CD14-positive monocyte (primary cell): ENCODE measurements around the gene DNAJA2. TPM values are rescaled to one million over a fixed set of nuclear protein-coding genes. Genes with fewer than 3 reads are reported as not detected.

ENCODE experiments used
- DNase-seq, 3 donors: peaks; one replicate each; pipeline ENCODE4 v3.0.0-alpha.2; 2011 to 2022
- H2AFZ ChIP-seq: 2 replicates; pipeline ENCODE4 v1.6.0; 2012; ENCODE audit warnings: mild to moderate bottlenecking, low read depth, low read length, inconsistent platforms; ENCODE audit not compliant: insufficient read depth, poor library complexity, severe bottlenecking
- H3K27ac ChIP-seq, 2 donors: 1 replicate in 1 of 2; 2 replicates in 1 of 2; pipeline ENCODE4 v1.5.1; 2012 to 2013; ENCODE audit warnings: low read length in 2 of 2, control low read depth in 1 of 2, inconsistent platforms in 1 of 2, low read depth in 1 of 2, mild to moderate bottlenecking in 1 of 2
- H3K27me3 ChIP-seq, 2 donors: one replicate each; pipeline versions ENCODE4 v1.6.0 to v1.6.1; 2011 to 2013; ENCODE audit warnings: low read length in 2 of 2; ENCODE audit not compliant: control insufficient read depth in 2 of 2, insufficient read depth in 2 of 2
- H3K36me3 ChIP-seq, 2 donors: replicated peaks in 1 of 2; 1 replicate in 1 of 2; 2 replicates in 1 of 2; pipeline versions ENCODE4 v1.5.1 to v1.6.1; 2012 to 2013; ENCODE audit warnings: low read length in 2 of 2, control low read depth in 1 of 2, inconsistent platforms in 1 of 2, mild to moderate bottlenecking in 1 of 2; ENCODE audit not compliant: insufficient read depth in 2 of 2, control insufficient read depth in 1 of 2
- H3K4me1 ChIP-seq, 2 donors: 1 replicate in 1 of 2; 2 replicates in 1 of 2; pipeline versions ENCODE4 v1.5.1 to v1.6.1; 2012 to 2013; ENCODE audit warnings: low read length in 2 of 2, control low read depth in 1 of 2, inconsistent platforms in 1 of 2, mild to moderate bottlenecking in 1 of 2, moderate library complexity in 1 of 2; ENCODE audit not compliant: insufficient read depth in 2 of 2, control insufficient read depth in 1 of 2
- H3K4me2 ChIP-seq: replicated peaks from 2 replicates; pipeline ENCODE3; 2012; ENCODE audit warnings: low read length, moderate library complexity, mild to moderate bottlenecking; ENCODE audit not compliant: poor library complexity, severe bottlenecking; ENCODE audit errors: extremely low read depth
- H3K4me3 ChIP-seq, 3 experiments: fragments of 200-600 bp in 1 of 3; sonication (generic) in 1 of 3; replicated peaks in 1 of 3; 1 replicate in 2 of 3; 2 replicates in 1 of 3; pipeline ENCODE4 v1.5.1; 2011 to 2013; ENCODE audit warnings: low read length in 3 of 3, mild to moderate bottlenecking in 3 of 3, control low read depth in 2 of 3, low read depth in 2 of 3, inconsistent platforms in 1 of 3, moderate library complexity in 1 of 3
- H3K79me2 ChIP-seq: 2 replicates; pipeline ENCODE4 v1.6.0; 2012; ENCODE audit warnings: mild to moderate bottlenecking, control low read depth, inconsistent platforms, low read length, moderate library complexity; ENCODE audit not compliant: insufficient read depth
- H3K9ac ChIP-seq: 2 replicates; pipeline ENCODE4 v1.6.0; 2017; ENCODE audit warnings: low read length, mild to moderate bottlenecking; ENCODE audit not compliant: insufficient read depth, poor library complexity, severe bottlenecking
- H3K9me3 ChIP-seq, 2 donors: replicated peaks in 1 of 2; 1 replicate in 1 of 2; 2 replicates in 1 of 2; pipeline versions ENCODE4 v1.5.1 to v1.6.1; 2012 to 2013; ENCODE audit warnings: low read length in 2 of 2, control low read depth in 1 of 2; ENCODE audit not compliant: control insufficient read depth in 1 of 2, insufficient read depth in 1 of 2
- H4K20me1 ChIP-seq: 2 replicates; pipeline ENCODE4 v1.6.0; 2012; ENCODE audit warnings: mild to moderate bottlenecking, low read length, control low read depth, moderate library complexity; ENCODE audit not compliant: insufficient read depth
- H3K27ac Mint-ChIP-seq, 7 donors: one replicate each; pipeline ENCODE4 v1.8.0; 2020; ENCODE audit warnings: mild to moderate bottlenecking in 7 of 7, mixed read lengths in 7 of 7, moderate library complexity in 6 of 7, inconsistent platforms in 2 of 7
- H3K27me3 Mint-ChIP-seq, 3 donors: one replicate each; pipeline ENCODE4 v1.8.0; 2021 to 2022; ENCODE audit warnings: low read depth in 3 of 3, mild to moderate bottlenecking in 3 of 3, mixed read lengths in 3 of 3, moderate library complexity in 3 of 3, inconsistent platforms in 1 of 3
- H3K36me3 Mint-ChIP-seq, 2 donors: one replicate each; pipeline ENCODE4 v1.8.0; 2020; ENCODE audit warnings: mixed read lengths in 2 of 2, inconsistent platforms in 1 of 2, mild to moderate bottlenecking in 1 of 2
- H3K4me1 Mint-ChIP-seq: one replicate; pipeline ENCODE4 v1.8.0; 2020; ENCODE audit warnings: mild to moderate bottlenecking, mixed read lengths
- H3K4me3 Mint-ChIP-seq, 2 donors: one replicate each; pipeline ENCODE4 v1.8.0; 2020; ENCODE audit warnings: mild to moderate bottlenecking in 2 of 2, mixed read lengths in 2 of 2, moderate library complexity in 1 of 2
- H3K9me3 Mint-ChIP-seq, 7 donors: one replicate each; pipeline ENCODE4 v1.8.0; 2020 to 2022; ENCODE audit warnings: mixed read lengths in 7 of 7, mild to moderate bottlenecking in 6 of 7, moderate library complexity in 6 of 7, inconsistent platforms in 2 of 7
- WGBS: methylation state at CpG from one replicate; pipeline ENCODE4 v1.1.5; 2013; ENCODE audit warnings: missing lambda C conversion rate; ENCODE audit not compliant: insufficient coverage; 5-methylcytosine and 5-hydroxymethylcytosine counted together
- intact Hi-C, 2 donors: fragments of 100-400 bp; cut with micrococcal nuclease; formaldehyde crosslinking; loops; one replicate each; pipeline versions ENCODE4 v1.15.0 to v1.15.1; 2023
- polyA plus RNA-seq, 3 donors: library from polyadenylated mRNA; depleted of rRNA in 1 of 3; unstranded in 2 of 3; stranded (reverse) in 1 of 3; fragments of 300-500 nt in 2 of 3; fragments of >200 nt in 1 of 3; fragmentation: Illumina TruSeq in 2 of 3; gene quantifications; 1 replicate in 2 of 3; 2 replicates in 1 of 3; pipeline ENCODE4 v1.2.3, GENCODE V29; 2012 to 2021
- TF ChIP-seq, protein P1 (sequence below): fragments of 200-600 bp; IDR thresholded peaks from one replicate; pipeline ENCODE4 v1.8.0; 2022; ENCODE audit warnings: antibody characterized with exemption, mild to moderate bottlenecking

DNAJA2 gene
- polyA plus RNA-seq, 3 donors = 14.4 to 63.4 (median 62.9) TPM

DNA sequence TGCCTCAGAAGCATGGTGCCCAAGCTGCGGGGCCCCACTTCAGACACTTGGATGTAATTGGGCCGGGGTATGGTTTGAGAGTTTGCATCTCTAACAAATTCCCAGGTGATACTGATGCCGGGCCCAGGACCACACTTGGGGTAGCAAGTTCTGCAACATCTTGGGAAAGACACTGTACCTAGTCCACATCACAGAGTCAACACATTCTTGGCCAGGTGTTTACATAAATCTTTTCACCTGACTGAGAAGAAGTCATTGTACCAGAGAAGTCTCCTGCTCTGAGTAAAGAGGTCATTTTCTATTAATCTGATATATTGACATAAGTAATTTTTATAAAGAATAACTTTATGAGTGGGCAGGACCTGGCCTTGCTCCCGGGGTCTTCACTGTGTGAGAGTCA lies 61.8 kb downstream of the DNAJA2 start:
- no peak overlapping the region for H3K27ac Mint-ChIP-seq

DNA sequence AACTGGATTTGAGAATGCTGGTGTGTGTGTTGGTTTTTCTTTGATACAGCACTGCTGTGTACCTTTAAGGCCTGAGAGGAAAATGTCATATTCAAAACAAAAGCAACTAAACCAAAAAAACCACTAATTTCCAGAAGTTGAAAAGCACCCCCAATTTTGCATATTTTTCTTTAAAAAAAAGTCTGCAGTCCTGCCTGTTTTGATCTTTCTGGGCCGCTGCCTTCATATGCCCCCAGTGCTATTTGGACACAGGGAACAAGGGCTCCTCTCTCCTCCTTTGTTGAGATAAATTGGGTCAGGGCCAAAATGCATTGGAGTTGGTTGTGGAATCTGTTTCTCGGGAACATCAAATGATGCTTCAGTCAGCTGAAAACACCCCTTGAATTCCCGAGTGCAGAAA lies 62.4 kb downstream of the DNAJA2 start:
- 100% methylated on average over 2 of the region's 3 CpGs for WGBS
- H3K27me3 Mint-ChIP-seq = no peaks in the 10 kb centered on the region
- H3K9ac ChIP-seq = no peak overlapping the region
- H3K36me3 ChIP-seq = peaks cover 0 to 22% of the 10 kb centered on the region in 2 donors
- H3K9me3 ChIP-seq = no peaks in the 10 kb centered on the region
- no peaks in the 10 kb centered on the region for H3K79me2 ChIP-seq
- DNase-seq = no peak
- H3K4me3 Mint-ChIP-seq = no peak overlapping the region
- H3K27ac ChIP-seq = no peak overlapping the region
- TF ChIP-seq, protein P1, sequence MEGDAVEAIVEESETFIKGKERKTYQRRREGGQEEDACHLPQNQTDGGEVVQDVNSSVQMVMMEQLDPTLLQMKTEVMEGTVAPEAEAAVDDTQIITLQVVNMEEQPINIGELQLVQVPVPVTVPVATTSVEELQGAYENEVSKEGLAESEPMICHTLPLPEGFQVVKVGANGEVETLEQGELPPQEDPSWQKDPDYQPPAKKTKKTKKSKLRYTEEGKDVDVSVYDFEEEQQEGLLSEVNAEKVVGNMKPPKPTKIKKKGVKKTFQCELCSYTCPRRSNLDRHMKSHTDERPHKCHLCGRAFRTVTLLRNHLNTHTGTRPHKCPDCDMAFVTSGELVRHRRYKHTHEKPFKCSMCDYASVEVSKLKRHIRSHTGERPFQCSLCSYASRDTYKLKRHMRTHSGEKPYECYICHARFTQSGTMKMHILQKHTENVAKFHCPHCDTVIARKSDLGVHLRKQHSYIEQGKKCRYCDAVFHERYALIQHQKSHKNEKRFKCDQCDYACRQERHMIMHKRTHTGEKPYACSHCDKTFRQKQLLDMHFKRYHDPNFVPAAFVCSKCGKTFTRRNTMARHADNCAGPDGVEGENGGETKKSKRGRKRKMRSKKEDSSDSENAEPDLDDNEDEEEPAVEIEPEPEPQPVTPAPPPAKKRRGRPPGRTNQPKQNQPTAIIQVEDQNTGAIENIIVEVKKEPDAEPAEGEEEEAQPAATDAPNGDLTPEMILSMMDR = no peak
- peaks cover 11% of the 10 kb centered on the region for H3K4me1 Mint-ChIP-seq
- no peaks in the 10 kb centered on the region for H4K20me1 ChIP-seq
- peaks cover 16 to 34% of the 10 kb centered on the region in 2 donors for H3K36me3 Mint-ChIP-seq
- no peak overlapping the region for H3K4me3 ChIP-seq
- H3K27ac Mint-ChIP-seq = no peak overlapping the region
- H3K9me3 Mint-ChIP-seq = no peaks in the 10 kb centered on the region
- intact Hi-C loops = no loop called here
- H3K4me2 ChIP-seq = no peak overlapping the region
- H3K4me1 ChIP-seq = no peaks in the 10 kb centered on the region
- H3K27me3 ChIP-seq = no peaks in the 10 kb centered on the region
- H2AFZ ChIP-seq = no peak overlapping the region

More for the DNA sequence above, 61.8 kb downstream of the DNAJA2 start:
- H4K20me1 ChIP-seq = no peaks in the 10 kb centered on the region
- H3K9me3 Mint-ChIP-seq = no peaks in the 10 kb centered on the region
- no peaks in the 10 kb centered on the region for H3K9me3 ChIP-seq
- no peak overlapping the region for H3K9ac ChIP-seq
- intact Hi-C loops = no loop called here
- H3K27ac ChIP-seq = no peak overlapping the region
- H3K79me2 ChIP-seq = no peaks in the 10 kb centered on the region
- peaks cover 0 to 22% of the 10 kb centered on the region in 2 donors for H3K36me3 ChIP-seq
- no peak overlapping the region for H3K4me3 Mint-ChIP-seq
- peaks cover 14 to 34% of the 10 kb centered on the region in 2 donors for H3K36me3 Mint-ChIP-seq
- no peak for DNase-seq
- peaks cover 3 to 5% of the 10 kb centered on the region in 2 donors for H3K4me1 ChIP-seq
- WGBS = 90% methylated on average over 2 of the region's 4 CpGs
- no peaks in the 10 kb centered on the region for H3K27me3 ChIP-seq
- H2AFZ ChIP-seq = no peak overlapping the region
- TF ChIP-seq, protein P1 = no peak
- H3K4me2 ChIP-seq = no peak overlapping the region
- H3K4me1 Mint-ChIP-seq = peaks cover 15% of the 10 kb centered on the region
- H3K4me3 ChIP-seq = no peak overlapping the region
- peaks cover 0 to 1% (median 0%) of the 10 kb centered on the region in 3 donors for H3K27me3 Mint-ChIP-seq
